ENCODE measurements around the gene HEXD.
"Not testable (repeated sequence)": the region's sequence is repeated elsewhere in the genome, so short reads cannot be mapped to it uniquely, and the experiment has no call there.

Gene HEXD

GRCh38 chr17:82397449-82398335 lies 20.5 kb upstream of the HEXD start:
- no peak for DNase-seq

- no peak for DNase-seq
Observed at GRCh38 chr17:82399041-82399441, 19.1 kb upstream of the HEXD start.

GRCh38 chr17:82399601-82400101 lies 18.5 kb upstream of the HEXD start:
- no peak for DNase-seq

- no peak for DNase-seq
Observed at GRCh38 chr17:82400206-82400605, 17.9 kb upstream of the HEXD start.

- peak; percentile 43 for DNase-seq
Observed at GRCh38 chr17:82400830-82401229, 17.3 kb upstream of the HEXD start.

- DNase-seq: no peak
Observed at GRCh38 chr17:82402865-82403264, 15.3 kb upstream of the HEXD start.

- no peak for DNase-seq
Observed at GRCh38 chr17:82403662-82404660, 14.2 kb upstream of the HEXD start.

GRCh38 chr17:82405051-82405450 lies 13.1 kb upstream of the HEXD start:
- DNase-seq: no peak

GRCh38 chr17:82406131-82406671 lies 11.9 kb upstream of the HEXD start:
- DNase-seq: no peak

- DNase-seq: no peak
Observed at GRCh38 chr17:82407255-82407654, 10.9 kb upstream of the HEXD start.

- no peak for DNase-seq
Observed at GRCh38 chr17:82408288-82408937, 9.7 kb upstream of the HEXD start.

- no peak for DNase-seq
Observed at GRCh38 chr17:82408938-82409318, 9.2 kb upstream of the HEXD start.

GRCh38 chr17:82410014-82410716 lies 8.0 kb upstream of the HEXD start:
- DNase-seq: no peak

- DNase-seq: no peak
Observed at GRCh38 chr17:82411396-82412053, 6.6 kb upstream of the HEXD start.

- DNase-seq: not testable (repeated sequence)
Observed at GRCh38 chr17:82412081-82412480, 6.1 kb upstream of the HEXD start.

- no peak for DNase-seq
Observed at GRCh38 chr17:82412535-82413520, 5.3 kb upstream of the HEXD start.

- DNase-seq: peak; percentile 73
Observed at GRCh38 chr17:82414548-82415281, 3.4 kb upstream of the HEXD start.

- DNase-seq: no peak
Observed at GRCh38 chr17:82415336-82415735, 2.8 kb upstream of the HEXD start.

GRCh38 chr17:82415786-82416185 lies 2.4 kb upstream of the HEXD start:
- DNase-seq: no peak

All from stimulated activated CD4-positive, alpha-beta T cell treated with anti-CD3 and anti-CD28 coated beads, Interleukin-4, amount 100 ng/mL, for 1 hour (primary cell).